COLO829 (cell line): ENCODE results near the gene TIMP1.
"Not testable (repeated sequence)": the region's sequence is repeated elsewhere in the genome, so short reads cannot be mapped to it uniquely, and the experiment has no call there.

Experiments
- DNase-seq: peaks from one replicate; pipeline ENCODE4 v3.0.0; 2012; ENCODE audit warnings: low spot score

The TIMP1 gene

GRCh38 chrX:47603125-47603524 lies 20.9 kb downstream of the TIMP1 start:
- not testable (repeated sequence) for DNase-seq

GRCh38 chrX:47605024-47605423 lies 22.8 kb downstream of the TIMP1 start:
- DNase-seq, result no peak

GRCh38 chrX:47607091-47607490 lies 24.9 kb downstream of the TIMP1 start:
- DNase-seq, result no peak

- no peak for DNase-seq
Measured at GRCh38 chrX:47608130-47608810, 26.0 kb downstream of the TIMP1 start.

GRCh38 chrX:47610511-47610910 lies 28.3 kb downstream of the TIMP1 start:
- DNase-seq, result no peak

GRCh38 chrX:47611489-47611888 lies 29.3 kb downstream of the TIMP1 start:
- no peak for DNase-seq

- DNase-seq, result no peak
Measured at GRCh38 chrX:47611926-47612325, 29.7 kb downstream of the TIMP1 start.

GRCh38 chrX:47612418-47612817 lies 30.2 kb downstream of the TIMP1 start:
- no peak for DNase-seq

GRCh38 chrX:47613082-47613481 lies 30.8 kb downstream of the TIMP1 start:
- no peak for DNase-seq

- no peak for DNase-seq
Measured at GRCh38 chrX:47614618-47615017, 32.4 kb downstream of the TIMP1 start.

- no peak for DNase-seq
Measured at GRCh38 chrX:47618923-47619485, 36.8 kb downstream of the TIMP1 start.

- peak; percentile 81 for DNase-seq
Measured at GRCh38 chrX:47619486-47620302, 37.5 kb downstream of the TIMP1 start, which contains the start of gene SYN1. SYN1 (minus strand) TSS chrX:47619857; CDS start chrX:47619728, 129 bp downstream.

- DNase-seq, result no peak
Measured at GRCh38 chrX:47620303-47620685, 38.1 kb downstream of the TIMP1 start.

GRCh38 chrX:47621851-47622250 lies 39.6 kb downstream of the TIMP1 start:
- no peak for DNase-seq

GRCh38 chrX:47623540-47624027 lies 41.3 kb downstream of the TIMP1 start:
- no peak for DNase-seq

- no peak for DNase-seq
Measured at GRCh38 chrX:47625365-47625764, 43.1 kb downstream of the TIMP1 start.

GRCh38 chrX:47628982-47629381 lies 46.7 kb downstream of the TIMP1 start:
- no peak for DNase-seq

GRCh38 chrX:47629419-47630200 lies 47.4 kb downstream of the TIMP1 start, which contains the start of gene CFP:
CFP (minus strand) TSS chrX:47629930; CDS start chrX:47629844, 86 bp downstream.
- DNase-seq, result no peak

GRCh38 chrX:47631676-47632075 lies 49.4 kb downstream of the TIMP1 start:
- peak; percentile 59 for DNase-seq

- DNase-seq, result no peak
Measured at GRCh38 chrX:47632666-47633065, 50.4 kb downstream of the TIMP1 start.

GRCh38 chrX:47633689-47634590 lies 51.7 kb downstream of the TIMP1 start:
- no peak for DNase-seq
